Astrocyte (in vitro differentiated cells and primary cell): Measurements from ENCODE around the gene PTMA. TPM values are rescaled to one million over a fixed set of nuclear protein-coding genes. Genes with fewer than 3 reads are reported as not detected.

Experiments
- DNase-seq: peaks from one replicate; pipeline ENCODE4 v3.0.0-alpha.2; 2010; ENCODE audit warnings: low read depth
- FAIRE-seq: peaks from 2 replicates; lab custom pipeline; 2011; peaks lifted over from hg19 to GRCh38; lab: Jason Lieb, UNC
- H2AFZ ChIP-seq: 2 replicates; pipeline ENCODE4 v1.6.0; 2012; ENCODE audit warnings: low read depth, low read length, inconsistent platforms
- H3K27ac ChIP-seq: 2 replicates; pipeline ENCODE4 v1.5.1; 2011; ENCODE audit warnings: low read depth, low read length, inconsistent platforms
- H3K27me3 ChIP-seq: 2 replicates; pipeline ENCODE4 v1.6.0; 2011; ENCODE audit warnings: low read length, inconsistent platforms; ENCODE audit not compliant: insufficient read depth
- H3K36me3 ChIP-seq: 2 replicates; pipeline ENCODE4 v1.5.1; 2011; ENCODE audit warnings: low read length, inconsistent platforms; ENCODE audit not compliant: insufficient read depth
- H3K4me1 ChIP-seq: 2 replicates; pipeline ENCODE4 v1.5.1; 2011; ENCODE audit warnings: low read length, inconsistent platforms; ENCODE audit not compliant: insufficient read depth
- H3K4me2 ChIP-seq: 2 replicates; pipeline ENCODE4 v1.6.0; 2012; ENCODE audit warnings: low read length, inconsistent platforms
- H3K4me3 ChIP-seq: 2 replicates; pipeline ENCODE4 v1.5.1; 2011; ENCODE audit warnings: low read depth, mild to moderate bottlenecking, low read length, inconsistent platforms; ENCODE audit not compliant: insufficient read depth
- H3K79me2 ChIP-seq: 2 replicates; pipeline ENCODE4 v1.6.0; 2012; ENCODE audit warnings: mild to moderate bottlenecking, low read length, inconsistent platforms; ENCODE audit not compliant: insufficient read depth
- H3K9ac ChIP-seq: 2 replicates; pipeline ENCODE4 v1.6.0; 2012; ENCODE audit warnings: mild to moderate bottlenecking, low read length, inconsistent platforms
- H3K9me3 ChIP-seq: 2 replicates; pipeline ENCODE4 v1.5.1; 2012; ENCODE audit warnings: low read depth, mild to moderate bottlenecking, low read length, inconsistent platforms; ENCODE audit not compliant: insufficient read depth
- H4K20me1 ChIP-seq: 2 replicates; pipeline ENCODE4 v1.6.0; 2012; ENCODE audit warnings: low read length, inconsistent platforms; ENCODE audit not compliant: insufficient read depth
- H3K27ac Mint-ChIP-seq: one replicate; pipeline ENCODE4 v1.8.0; 2021; ENCODE audit warnings: mild to moderate bottlenecking, mixed read lengths; ENCODE audit not compliant: unreplicated experiment
- H3K27me3 Mint-ChIP-seq: one replicate; pipeline ENCODE4 v1.8.0; 2021; ENCODE audit warnings: low read depth, mixed read lengths; ENCODE audit not compliant: unreplicated experiment
- H3K36me3 Mint-ChIP-seq: one replicate; pipeline ENCODE4 v1.8.0; 2021; ENCODE audit warnings: low read depth, mixed read lengths; ENCODE audit not compliant: unreplicated experiment
- H3K4me1 Mint-ChIP-seq: one replicate; pipeline ENCODE4 v1.8.0; 2021; ENCODE audit warnings: low read depth, mixed read lengths; ENCODE audit not compliant: unreplicated experiment
- H3K4me3 Mint-ChIP-seq: one replicate; pipeline ENCODE4 v1.8.0; 2021; ENCODE audit warnings: mild to moderate bottlenecking, moderate library complexity, mixed read lengths; ENCODE audit not compliant: unreplicated experiment
- H3K9me3 Mint-ChIP-seq: one replicate; pipeline ENCODE4 v1.8.0; 2021; ENCODE audit warnings: mild to moderate bottlenecking, mixed read lengths; ENCODE audit not compliant: unreplicated experiment
- EZH2 ChIP-seq: IDR thresholded peaks from 2 replicates; pipeline ENCODE4 v1.6.1; 2012; ENCODE audit warnings: mild to moderate bottlenecking, low read length, inconsistent platforms; ENCODE audit not compliant: insufficient read depth
- total RNA-seq: library from RNA; stranded (reverse); gene quantifications from 2 replicates; pipeline ENCODE4 v1.2.1, GENCODE V29; 2021
- TF ChIP-seq, protein P1 (sequence below): IDR thresholded peaks from 2 replicates; pipeline ENCODE4 v1.5.1; 2011; ENCODE audit warnings: low read depth, mild to moderate bottlenecking, inconsistent platforms, low read length, moderate library complexity; ENCODE audit not compliant: insufficient read depth

The PTMA gene
- total RNA-seq, 1 donor from 2014 or later = 469 TPM

DNA sequence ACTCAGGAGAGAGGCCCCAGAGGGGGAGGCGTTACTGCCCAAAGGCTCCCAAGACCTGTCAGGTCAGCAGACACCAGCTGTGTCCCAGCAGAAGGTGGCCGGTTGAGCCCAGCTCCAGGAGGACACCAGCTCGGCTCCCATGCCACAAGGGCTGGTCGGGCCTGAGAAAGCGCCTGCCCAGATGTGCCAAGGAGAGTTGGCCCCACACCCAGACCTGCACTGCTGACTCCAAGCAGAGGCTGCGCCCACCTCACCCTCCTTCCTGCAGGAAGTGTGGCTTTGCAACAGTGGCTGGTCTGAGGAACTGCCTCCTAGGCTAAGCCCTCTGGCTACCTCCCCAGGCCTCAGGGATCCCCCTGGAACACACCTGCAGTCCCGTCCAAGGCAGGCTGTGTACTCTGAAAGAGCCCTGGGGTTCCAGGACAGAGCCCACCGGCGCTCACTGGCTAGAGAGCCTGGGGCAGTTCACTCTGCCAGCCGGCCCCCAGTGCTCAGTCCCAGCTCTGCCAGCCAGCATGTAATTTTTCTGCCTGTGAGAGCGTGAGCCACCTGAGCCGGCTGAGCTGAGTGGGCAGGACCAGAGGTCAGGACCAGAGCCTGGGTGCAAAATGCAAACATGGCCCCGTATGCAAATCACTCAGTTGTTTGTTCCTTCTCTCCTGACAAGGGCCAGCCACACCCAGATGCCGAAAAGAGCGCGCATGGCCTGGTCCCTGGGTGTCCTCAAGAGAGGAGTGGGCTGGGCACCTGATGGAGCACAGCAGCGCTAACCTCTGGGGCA lies 36.9 kb upstream of the PTMA start:
- Histone ChIP-seq H3K9ac (no peak overlapping the region), H3K4me3 (no peak overlapping the region), H2AFZ (no peak overlapping the region)

DNA sequence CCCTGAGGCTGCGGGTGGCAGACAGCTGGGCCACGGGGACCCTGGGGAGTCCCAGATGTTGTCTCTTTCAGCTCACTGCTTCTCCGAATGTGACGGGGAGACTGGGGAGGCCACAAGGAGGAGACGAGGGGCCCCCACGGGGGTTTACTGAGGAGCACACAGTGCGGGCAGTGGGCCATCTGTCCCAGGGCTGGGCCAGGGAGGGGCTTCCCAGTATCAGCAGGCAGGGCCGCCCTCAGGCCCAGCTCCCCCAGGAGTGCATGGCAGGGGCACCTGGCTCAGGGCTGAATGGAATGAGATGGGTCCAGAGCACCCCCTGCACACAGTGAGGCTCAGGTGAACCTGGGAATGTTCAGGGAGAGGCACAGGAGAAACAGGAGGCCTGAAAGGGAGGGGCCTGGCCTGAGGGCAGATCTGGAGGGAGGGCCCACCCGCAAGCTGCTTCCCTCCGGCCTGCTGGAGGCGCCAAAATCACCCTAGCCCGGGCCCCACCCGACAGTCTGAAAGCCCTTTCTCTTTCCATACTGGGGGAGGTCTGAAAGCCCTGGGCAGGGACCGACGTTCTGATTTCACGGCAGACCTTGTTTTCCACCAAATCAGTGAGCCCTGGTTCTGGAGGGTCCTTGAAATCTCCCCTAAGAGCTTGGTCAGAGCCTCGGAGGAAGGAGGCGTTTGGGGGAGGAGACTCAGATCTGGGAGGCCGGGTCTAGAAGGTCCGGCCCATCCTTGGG lies 35.5 kb upstream of the PTMA start:
- no peaks in the 10 kb centered on the region for H4K20me1 ChIP-seq
- FAIRE-seq = no peak
- H3K36me3 Mint-ChIP-seq = no peaks in the 10 kb centered on the region
- H3K27ac ChIP-seq = peak overlapping the region; percentile 71
- no peaks in the 10 kb centered on the region for H3K36me3 ChIP-seq
- H3K9me3 ChIP-seq = no peaks in the 10 kb centered on the region
- peak overlapping the region; percentile 72 for H3K27ac Mint-ChIP-seq
- no peaks in the 10 kb centered on the region for H3K27me3 ChIP-seq
- no peak overlapping the region for H3K4me3 ChIP-seq
- H3K4me1 Mint-ChIP-seq = peaks cover 7% of the 10 kb centered on the region
- H3K79me2 ChIP-seq = no peaks in the 10 kb centered on the region
- H3K9ac ChIP-seq = peak overlapping the region; percentile 71
- no peaks in the 10 kb centered on the region for H3K9me3 Mint-ChIP-seq
- H3K4me3 Mint-ChIP-seq = no peak overlapping the region
- DNase-seq = no peak
- H3K4me1 ChIP-seq = peaks cover 16% of the 10 kb centered on the region
- no peaks in the 10 kb centered on the region for H3K27me3 Mint-ChIP-seq
- no peak for TF ChIP-seq EZH2
- TF ChIP-seq, protein P1, sequence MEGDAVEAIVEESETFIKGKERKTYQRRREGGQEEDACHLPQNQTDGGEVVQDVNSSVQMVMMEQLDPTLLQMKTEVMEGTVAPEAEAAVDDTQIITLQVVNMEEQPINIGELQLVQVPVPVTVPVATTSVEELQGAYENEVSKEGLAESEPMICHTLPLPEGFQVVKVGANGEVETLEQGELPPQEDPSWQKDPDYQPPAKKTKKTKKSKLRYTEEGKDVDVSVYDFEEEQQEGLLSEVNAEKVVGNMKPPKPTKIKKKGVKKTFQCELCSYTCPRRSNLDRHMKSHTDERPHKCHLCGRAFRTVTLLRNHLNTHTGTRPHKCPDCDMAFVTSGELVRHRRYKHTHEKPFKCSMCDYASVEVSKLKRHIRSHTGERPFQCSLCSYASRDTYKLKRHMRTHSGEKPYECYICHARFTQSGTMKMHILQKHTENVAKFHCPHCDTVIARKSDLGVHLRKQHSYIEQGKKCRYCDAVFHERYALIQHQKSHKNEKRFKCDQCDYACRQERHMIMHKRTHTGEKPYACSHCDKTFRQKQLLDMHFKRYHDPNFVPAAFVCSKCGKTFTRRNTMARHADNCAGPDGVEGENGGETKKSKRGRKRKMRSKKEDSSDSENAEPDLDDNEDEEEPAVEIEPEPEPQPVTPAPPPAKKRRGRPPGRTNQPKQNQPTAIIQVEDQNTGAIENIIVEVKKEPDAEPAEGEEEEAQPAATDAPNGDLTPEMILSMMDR = peak; percentile 21
- H2AFZ ChIP-seq = peak overlapping the region; percentile 85
- H3K4me2 ChIP-seq = peak overlapping the region; percentile 73

More for the DNA sequence above, 36.9 kb upstream of the PTMA start:
- Histone ChIP-seq H3K27me3 (no peaks in the 10 kb centered on the region), H3K4me1 (peaks cover 27% of the 10 kb centered on the region), H3K9me3 (no peaks in the 10 kb centered on the region), H4K20me1 (no peaks in the 10 kb centered on the region), H3K4me2 (no peak overlapping the region), H3K27ac (no peak overlapping the region), H3K79me2 (no peaks in the 10 kb centered on the region), H3K36me3 (no peaks in the 10 kb centered on the region)
- no peaks in the 10 kb centered on the region for H3K27me3 Mint-ChIP-seq
- DNase-seq = no peak
- H3K4me1 Mint-ChIP-seq = peaks cover 9% of the 10 kb centered on the region
- no peak overlapping the region for H3K4me3 Mint-ChIP-seq
- H3K36me3 Mint-ChIP-seq = no peaks in the 10 kb centered on the region
- H3K27ac Mint-ChIP-seq = no peak overlapping the region
- FAIRE-seq = no peak
- no peaks in the 10 kb centered on the region for H3K9me3 Mint-ChIP-seq
- TF ChIP-seq, protein P1 = no peak
- no peak for TF ChIP-seq EZH2
